GM21786 (cell line): ENCODE data around the gene STUB1.

ENCODE experiments used
- ATAC-seq: cut with Tn5 transposase; IDR thresholded peaks from one replicate; pipeline ENCODE4 v1.9.1; 2021; ENCODE audit not compliant: unreplicated experiment

The STUB1 gene

GRCh38 chr16:722835-723633 lies 42.8 kb downstream of the STUB1 start:
- no peak for ATAC-seq

GRCh38 chr16:723695-724094 lies 43.5 kb downstream of the STUB1 start:
- no peak for ATAC-seq

GRCh38 chr16:724188-725040 lies 44.2 kb downstream of the STUB1 start:
- no peak for ATAC-seq

- ATAC-seq, result no peak
Observed at GRCh38 chr16:725041-725376, 44.8 kb downstream of the STUB1 start.

- no peak for ATAC-seq
Observed at GRCh38 chr16:725463-726187, 45.4 kb downstream of the STUB1 start.

GRCh38 chr16:726188-726437 lies 45.9 kb downstream of the STUB1 start:
- no peak for ATAC-seq

- ATAC-seq, result no peak
Observed at GRCh38 chr16:726438-727290, 46.5 kb downstream of the STUB1 start, which contains the start of the genes CCDC78 and HAGHL. TSS of gene CCDC78 (minus strand) at chr16:726443. CDS start at chr16:726367, 76 bp downstream. TSS of gene HAGHL (plus strand) at chr16:727106. CDS start at chr16:727510, 404 bp downstream.

- ATAC-seq, result no peak
Observed at GRCh38 chr16:727291-727977, 47.2 kb downstream of the STUB1 start.

- peak; percentile 33 for ATAC-seq
Observed at GRCh38 chr16:728131-728889, 48.1 kb downstream of the STUB1 start.

- ATAC-seq, result no peak
Observed at GRCh38 chr16:728890-729744, 48.9 kb downstream of the STUB1 start.

GRCh38 chr16:729768-730665 lies 49.8 kb downstream of the STUB1 start:
- ATAC-seq, result no peak

GRCh38 chr16:730666-731509 lies 50.7 kb downstream of the STUB1 start:
- ATAC-seq, result no peak

GRCh38 chr16:732332-732731 lies 52.1 kb downstream of the STUB1 start:
- no peak for ATAC-seq
